Esophagus muscularis mucosa (tissue), 4 donors: ENCODE measurements around the gene ARL8B. TPM values are rescaled to one million over a fixed set of nuclear protein-coding genes. Genes with fewer than 3 reads are reported as not detected.
"Not testable (repeated sequence)": the region's sequence is repeated elsewhere in the genome, so short reads cannot be mapped to it uniquely, and the experiment has no call there.

Experiments
- DNase-seq: peaks from one replicate; pipeline ENCODE4 v3.0.0-alpha.2; 2017; ENCODE audit errors: extremely low spot score
- H3K27ac ChIP-seq, 4 donors: fragments of 200-600 bp; sonication (generic); replicated peaks in 1 of 4; 1 replicate in 3 of 4; 2 replicates in 1 of 4; pipeline ENCODE4 v1.5.1; 2016 to 2019; ENCODE audit warnings: mild to moderate bottlenecking in 1 of 4
- H3K27me3 ChIP-seq, 4 donors: fragments of 200-600 bp; sonication (generic); one replicate each; pipeline versions ENCODE4 v1.5.1 to v1.6.0; 2016 to 2019
- H3K36me3 ChIP-seq, 4 donors: fragments of 200-600 bp; sonication (generic); one replicate each; pipeline ENCODE4 v1.5.1; 2016 to 2019
- H3K4me1 ChIP-seq, 4 donors: fragments of 200-600 bp; sonication (generic); one replicate each; pipeline ENCODE4 v1.5.1; 2016 to 2019
- H3K4me3 ChIP-seq, 4 donors: fragments of 200-600 bp; sonication (generic); 1 replicate in 2 of 4; 2 replicates in 2 of 4; pipeline ENCODE4 v1.5.1; 2016 to 2019; ENCODE audit warnings: mild to moderate bottlenecking in 4 of 4, moderate library complexity in 1 of 4
- H3K9me3 ChIP-seq, 4 donors: fragments of 200-600 bp; sonication (generic); 1 replicate in 3 of 4; 2 replicates in 1 of 4; pipeline ENCODE4 v1.5.1; 2016 to 2019
- CTCF ChIP-seq, 3 experiments: fragments of 200-600 bp in 2 of 3; fragments of 450-650 bp in 1 of 3; sonication (generic) in 2 of 3; IDR thresholded peaks; one replicate each; pipeline ENCODE4 v1.5.1; 2017 to 2019; ENCODE audit warnings: antibody characterized with exemption in 3 of 3, mild to moderate bottlenecking in 2 of 3, moderate library complexity in 1 of 3
- EP300 ChIP-seq: sonication (generic); formaldehyde crosslinking; IDR thresholded peaks from one replicate; pipeline ENCODE4 v1.6.1; 2017; ENCODE audit warnings: antibody characterized with exemption
- POLR2A ChIP-seq: fragments of 450-650 bp; IDR thresholded peaks from one replicate; pipeline ENCODE4 v1.6.1; 2017; ENCODE audit warnings: antibody characterized with exemption, moderate library complexity, mild to moderate bottlenecking, low read depth
- POLR2AphosphoS5 ChIP-seq, 2 donors: sonication (generic); formaldehyde crosslinking; IDR thresholded peaks; one replicate each; pipeline ENCODE4 v1.6.1; 2017; ENCODE audit warnings: antibody characterized with exemption in 2 of 2
- WGBS: methylation state at CpG from one replicate; pipeline ENCODE4 v1.1.5; 2018; 5-methylcytosine and 5-hydroxymethylcytosine counted together
- intact Hi-C: fragments of 100-400 bp; cut with DNase I; formaldehyde crosslinking; loops from one replicate; pipeline ENCODE4 v1.15.1; 2023
- total RNA-seq, 4 donors: library from RNA; depleted of rRNA; stranded (reverse); fragments of >200 nt; gene quantifications; one replicate each; pipeline versions ENCODE4 v1.1.0 to v1.2.1, GENCODE V29; 2016

ARL8B gene
- total RNA-seq, 4 donors from 2014 or later = 40.6 to 47.1 (median 43.8) TPM

DNA sequence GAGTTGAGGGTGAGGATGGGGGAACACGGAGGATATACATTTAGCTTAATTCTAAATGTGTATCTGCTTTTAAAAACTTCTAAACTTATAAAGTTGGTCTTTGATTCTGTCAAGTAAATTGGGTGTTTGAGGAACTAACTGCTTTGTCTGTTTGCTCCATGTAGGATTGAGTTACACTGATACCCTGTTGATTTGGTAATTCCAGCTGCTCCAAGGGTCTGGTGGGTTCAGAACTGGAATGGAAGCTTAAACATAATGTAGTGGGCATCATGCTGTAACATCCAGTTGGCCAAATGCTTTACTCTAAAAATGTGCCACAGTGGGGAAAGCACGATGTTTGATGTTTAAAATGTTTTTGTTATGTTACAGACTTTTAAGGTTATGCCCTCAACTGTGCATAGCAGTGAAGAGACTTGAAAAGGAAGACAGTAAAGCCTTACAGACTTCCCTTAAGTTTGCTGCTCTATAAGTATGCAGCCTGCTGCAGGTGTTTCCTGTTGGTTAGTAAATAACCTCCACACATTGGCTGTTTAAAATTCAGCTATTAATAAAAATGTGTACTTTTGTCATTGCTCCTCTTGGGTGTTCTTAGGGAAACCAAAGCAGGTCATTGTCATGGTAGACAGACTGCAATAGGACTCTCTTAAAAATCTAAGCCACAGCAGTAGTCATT is 59.5 kb downstream of the ARL8B start:
- WGBS = 75% methylated on average over 2 of the region's 2 CpGs
- DNase-seq = no peak
- intact Hi-C loops = no loop called here

GRCh38 chr3:5183714-5184113 is 61.6 kb downstream of the ARL8B start:
- H3K27me3 ChIP-seq, DNase-seq, H3K4me3 ChIP-seq, H3K27ac ChIP-seq, intact Hi-C loops, H3K9me3 ChIP-seq: not testable (repeated sequence)
- peaks cover 6 to 52% (median 29%) of the 10 kb centered on the region in 4 donors for H3K36me3 ChIP-seq
- H3K4me1 ChIP-seq = peaks cover 8 to 22% (median 14%) of the 10 kb centered on the region in 4 donors
- 92% methylated on average over 12 of the region's 12 CpGs for WGBS

More for the DNA sequence above, 59.5 kb downstream of the ARL8B start:
- Histone ChIP-seq H3K9me3 (no peaks in the 10 kb centered on the region), H3K27ac (no peak overlapping the region), H3K27me3 (no peaks in the 10 kb centered on the region), H3K4me1 (peaks cover 4 to 13% (median 9%) of the 10 kb centered on the region in 4 donors), H3K4me3 (no peak overlapping the region), H3K36me3 (peaks cover 9 to 73% (median 38%) of the 10 kb centered on the region in 4 donors)
- TF ChIP-seq POLR2A (no peak), POLR2AphosphoS5 (IDR thresholded peaks at IDR 0.05) (no peak), CTCF (IDR thresholded peaks at IDR 0.05) (no peak), EP300 (no peak)

DNA sequence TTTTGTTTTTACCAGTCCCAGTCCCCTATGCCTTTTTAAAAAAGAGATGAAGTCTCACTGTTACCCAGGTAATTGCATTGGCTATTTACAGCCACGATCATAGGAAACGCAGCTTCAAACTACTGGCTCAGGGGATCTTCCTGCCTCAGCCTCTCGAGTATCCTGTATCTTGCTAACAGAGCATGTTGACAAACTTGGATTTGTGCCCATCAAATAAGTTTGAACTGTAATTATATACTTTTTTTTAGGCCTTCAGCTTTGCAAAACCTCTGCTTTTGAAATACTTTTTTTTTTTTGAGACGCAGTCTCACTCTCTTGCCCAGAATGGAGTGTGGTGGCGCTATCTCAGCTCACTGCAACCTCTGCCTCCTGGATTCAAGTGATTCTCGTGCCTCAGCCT is 62.4 kb downstream of the ARL8B start:
- peaks cover 6 to 44% (median 23%) of the 10 kb centered on the region in 4 donors for H3K36me3 ChIP-seq
- H3K27me3 ChIP-seq = no peaks in the 10 kb centered on the region
- WGBS = 77% methylated on average over 6 of the region's 6 CpGs
- intact Hi-C loops = no loop called here
- peaks cover 15 to 30% (median 22%) of the 10 kb centered on the region in 4 donors for H3K4me1 ChIP-seq
- H3K9me3 ChIP-seq = no peaks in the 10 kb centered on the region
- no peak overlapping the region for H3K27ac ChIP-seq
- no peak overlapping the region for H3K4me3 ChIP-seq
- no peak for TF ChIP-seq CTCF (IDR thresholded peaks at IDR 0.05)
- no peak for TF ChIP-seq POLR2A
- no peak for TF ChIP-seq EP300
- TF ChIP-seq POLR2AphosphoS5 (IDR thresholded peaks at IDR 0.05) = no peak
- DNase-seq = no peak

- TF ChIP-seq POLR2AphosphoS5 (IDR thresholded peaks at IDR 0.05) (no peak), EP300 (no peak), CTCF (IDR thresholded peaks at IDR 0.05) (no peak), POLR2A (no peak)
- DNase-seq = no peak
- WGBS = 83% methylated on average over 5 of the region's 5 CpGs
- peaks cover 2 to 37% (median 17%) of the 10 kb centered on the region in 4 donors for H3K36me3 ChIP-seq
- peaks cover 19 to 37% (median 29%) of the 10 kb centered on the region in 4 donors for H3K4me1 ChIP-seq
- H3K4me3 ChIP-seq = no peak overlapping the region
- H3K27me3 ChIP-seq = no peaks in the 10 kb centered on the region
- intact Hi-C loops = loop anchor here (5.0 kb wide), 1 partner anchor 63 kb away; the partner anchor contains the start of gene ARL8B
- H3K9me3 ChIP-seq = no peaks in the 10 kb centered on the region
- peak overlapping the region in 2 of 4 donors; percentile 85 to 98 for H3K27ac ChIP-seq
These were observed 63.1 kb downstream of the ARL8B start for GRCh38 chr3:5185093-5185673.

GRCh38 chr3:5186089-5186857 is 64.2 kb downstream of the ARL8B start:
- WGBS = 62% methylated on average over 6 of the region's 6 CpGs
- peak overlapping the region; percentile 79 to 99 (median 84) for H3K4me3 ChIP-seq
- no peaks in the 10 kb centered on the region for H3K9me3 ChIP-seq
- H3K27me3 ChIP-seq = no peaks in the 10 kb centered on the region
- H3K27ac ChIP-seq = peak overlapping the region; percentile 85 to 98 (median 95)
- intact Hi-C loops = loop anchor here (5.0 kb wide), 1 partner anchor 64 kb away; the partner anchor contains the start of gene ARL8B
- H3K36me3 ChIP-seq = peaks cover 0 to 26% (median 11%) of the 10 kb centered on the region in 4 donors
- DNase-seq = no peak
- no peak for TF ChIP-seq POLR2A
- TF ChIP-seq POLR2AphosphoS5 (IDR thresholded peaks at IDR 0.05) = peak in 1 of 2 donors; percentile 21
- no peak for TF ChIP-seq EP300
- no peak for TF ChIP-seq CTCF (IDR thresholded peaks at IDR 0.05)
- peaks cover 24 to 46% (median 36%) of the 10 kb centered on the region in 4 donors for H3K4me1 ChIP-seq
